ENCODE data around the gene TAX1BP3. TPM values are rescaled to one million over a fixed set of nuclear protein-coding genes. Genes with fewer than 3 reads are reported as not detected.

The TAX1BP3 gene
- total RNA-seq, 2 donors from 2014 or later = 13.0 to 15.1 TPM

DNA sequence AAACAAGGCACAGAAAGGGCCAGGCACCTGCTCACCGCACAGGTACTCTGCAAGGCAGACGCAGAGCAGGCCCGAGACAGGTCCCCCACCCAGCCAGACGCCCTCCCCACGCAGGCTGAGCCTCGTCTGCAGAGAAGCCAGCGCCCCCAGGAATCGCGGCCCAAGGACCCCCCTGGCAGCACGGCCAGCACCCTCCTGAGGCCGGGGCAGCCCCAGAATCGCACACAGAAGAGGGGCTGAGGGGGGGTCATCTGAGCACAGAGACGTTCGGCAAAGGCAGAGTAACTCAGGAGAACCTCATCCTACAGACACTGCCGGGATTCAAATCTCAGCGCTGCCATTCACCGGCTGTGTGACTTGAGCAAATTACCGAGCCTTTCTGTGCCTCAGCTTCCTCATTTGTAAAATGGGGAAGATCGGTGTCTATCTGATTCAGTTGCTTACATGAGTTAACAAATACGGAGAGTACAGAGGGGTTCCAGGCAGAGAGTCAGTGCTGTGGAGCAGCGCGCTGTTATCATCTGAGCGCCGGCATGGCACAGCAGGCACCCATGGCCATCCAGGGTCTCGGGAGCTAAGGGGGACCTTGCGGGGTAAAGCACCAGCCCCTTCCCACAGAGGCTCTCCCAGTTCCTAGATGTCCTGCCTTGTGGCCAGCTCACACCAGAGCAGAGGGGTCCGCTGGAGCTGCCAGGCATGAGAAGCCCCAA, 10.6 kb upstream of the TAX1BP3 start:
- Mint-ChIP-seq H3K9me3 (no peaks in the 10 kb centered on the region), H3K4me1 (no peaks in the 10 kb centered on the region), H3K27me3 (no peaks in the 10 kb centered on the region), H3K4me3 (no peak overlapping the region), H3K36me3 (ENCODE audit: low read depth) (no peaks in the 10 kb centered on the region), H3K27ac (no peak overlapping the region)
- no peak for ATAC-seq (replicated peaks)

GRCh38 chr17:3678095-3678820, 9.9 kb upstream of the TAX1BP3 start:
- no peak for ATAC-seq (replicated peaks)
- Mint-ChIP-seq H3K4me3 (no peak overlapping the region), H3K9me3 (no peaks in the 10 kb centered on the region), H3K27me3 (no peaks in the 10 kb centered on the region), H3K27ac (no peak overlapping the region), H3K36me3 (ENCODE audit: low read depth) (peaks cover under 1% of the 10 kb centered on the region), H3K4me1 (no peaks in the 10 kb centered on the region)

DNA sequence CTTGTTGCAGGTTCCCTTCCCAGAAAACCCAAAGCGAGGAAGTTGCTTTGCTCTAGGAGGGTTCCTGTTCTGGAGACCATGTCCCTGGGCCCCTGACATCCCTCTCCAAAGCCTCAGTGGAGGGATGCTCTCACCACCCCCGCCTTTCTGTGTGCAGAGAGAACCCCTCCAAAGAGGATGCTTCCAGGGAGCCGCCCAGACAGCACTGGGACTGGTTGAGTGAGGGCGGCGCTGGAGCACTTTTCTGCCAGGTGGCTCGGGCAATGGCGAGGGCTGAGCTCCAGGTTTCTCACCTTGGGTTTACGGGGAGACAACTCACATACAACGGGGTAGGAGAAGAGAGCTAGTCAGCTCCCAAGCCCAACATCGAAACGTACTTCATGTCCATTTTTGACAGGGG, 7.5 kb upstream of the TAX1BP3 start:
- no peak overlapping the region for H3K4me3 Mint-ChIP-seq
- H3K9me3 Mint-ChIP-seq = no peaks in the 10 kb centered on the region
- H3K4me1 Mint-ChIP-seq = no peaks in the 10 kb centered on the region
- no peaks in the 10 kb centered on the region for H3K27me3 Mint-ChIP-seq
- H3K27ac Mint-ChIP-seq = no peak overlapping the region
- H3K36me3 Mint-ChIP-seq (ENCODE audit: low read depth) = peaks cover 18% of the 10 kb centered on the region
- no peak for ATAC-seq (replicated peaks)

GRCh38 chr17:3672571-3672970, 4.2 kb upstream of the TAX1BP3 start:
- no peak overlapping the region for H3K27ac Mint-ChIP-seq
- no peaks in the 10 kb centered on the region for H3K9me3 Mint-ChIP-seq
- no peak overlapping the region for H3K4me3 Mint-ChIP-seq
- ATAC-seq (replicated peaks) = no peak
- H3K36me3 Mint-ChIP-seq (ENCODE audit: low read depth) = peaks cover 36% of the 10 kb centered on the region
- H3K4me1 Mint-ChIP-seq = no peaks in the 10 kb centered on the region
- no peaks in the 10 kb centered on the region for H3K27me3 Mint-ChIP-seq

DNA sequence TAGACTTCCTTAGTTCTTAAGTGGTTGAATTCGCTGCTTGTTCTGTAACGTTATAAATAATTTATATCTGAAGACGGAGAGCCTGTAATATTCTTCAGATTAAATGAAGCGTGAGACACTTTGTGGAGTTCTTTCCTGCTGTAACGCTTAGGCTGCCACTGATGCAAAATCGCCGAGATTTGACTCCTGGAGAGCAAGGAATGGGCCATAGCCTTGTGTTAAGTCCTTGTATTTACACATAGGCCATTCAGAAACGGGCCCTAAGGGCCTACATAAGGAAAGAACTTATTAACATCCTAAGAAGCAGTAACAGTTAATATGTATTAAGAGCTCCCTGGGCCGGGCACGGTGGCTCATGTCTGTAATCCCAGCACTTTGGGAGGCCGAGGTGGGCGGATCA, 1.2 kb upstream of the TAX1BP3 start:
- Mint-ChIP-seq H3K4me1 (peaks cover 9% of the 10 kb centered on the region), H3K27ac (peak overlapping the region; percentile 93), H3K36me3 (ENCODE audit: low read depth) (peaks cover 36% of the 10 kb centered on the region), H3K4me3 (peak overlapping the region; percentile 93), H3K9me3 (no peaks in the 10 kb centered on the region), H3K27me3 (no peaks in the 10 kb centered on the region)
- ATAC-seq (replicated peaks) = no peak

DNA sequence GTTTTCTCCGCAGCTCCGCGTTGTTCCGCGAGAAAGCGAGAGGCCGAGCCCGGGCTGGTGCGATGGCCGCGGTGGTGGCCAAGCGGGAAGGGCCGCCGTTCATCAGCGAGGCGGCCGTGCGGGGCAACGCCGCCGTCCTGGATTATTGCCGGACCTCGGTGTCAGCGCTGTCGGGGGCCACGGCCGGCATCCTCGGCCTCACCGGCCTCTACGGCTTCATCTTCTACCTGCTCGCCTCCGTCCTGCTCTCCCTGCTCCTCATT, 638 bp upstream of the TAX1BP3 start:
- no peaks in the 10 kb centered on the region for H3K9me3 Mint-ChIP-seq
- ATAC-seq (replicated peaks) = no peak
- peak overlapping the region; percentile 93 for H3K4me3 Mint-ChIP-seq
- peaks cover 9% of the 10 kb centered on the region for H3K4me1 Mint-ChIP-seq
- H3K27me3 Mint-ChIP-seq = no peaks in the 10 kb centered on the region
- H3K36me3 Mint-ChIP-seq (ENCODE audit: low read depth) = peaks cover 36% of the 10 kb centered on the region
- H3K27ac Mint-ChIP-seq = peak overlapping the region; percentile 93

GRCh38 chr17:3667366-3668278, 756 bp downstream of the TAX1BP3 start:
- Mint-ChIP-seq H3K4me3 (peak overlapping the region; percentile 93), H3K9me3 (no peaks in the 10 kb centered on the region), H3K27ac (peak overlapping the region; percentile 50), H3K36me3 (ENCODE audit: low read depth) (peaks cover 29% of the 10 kb centered on the region), H3K27me3 (no peaks in the 10 kb centered on the region), H3K4me1 (peaks cover 9% of the 10 kb centered on the region)
- peak; percentile 18 for ATAC-seq (replicated peaks)

DNA sequence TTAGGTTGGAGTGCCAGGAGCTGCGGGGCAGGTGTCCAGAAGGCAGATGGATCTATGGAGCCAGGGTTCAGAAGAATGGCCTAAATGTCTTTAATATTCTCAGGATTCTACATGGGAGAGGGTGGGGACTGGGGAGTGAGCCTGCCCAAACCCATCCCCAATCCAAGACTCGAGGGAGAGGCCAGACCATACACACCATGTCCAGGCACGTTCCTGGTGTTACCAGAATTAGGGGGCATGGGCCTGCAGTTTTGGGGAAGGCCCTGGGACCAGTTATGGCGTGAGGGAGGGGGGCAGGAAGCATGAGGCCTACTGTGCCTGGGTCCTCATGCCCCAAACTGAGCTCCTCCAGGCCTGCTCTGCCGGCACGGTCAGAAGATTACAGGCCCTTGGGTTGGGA, 1.9 kb downstream of the TAX1BP3 start:
- Mint-ChIP-seq H3K9me3 (no peaks in the 10 kb centered on the region), H3K27ac (peak overlapping the region; percentile 67), H3K4me3 (peak overlapping the region; percentile 93), H3K27me3 (no peaks in the 10 kb centered on the region), H3K36me3 (ENCODE audit: low read depth) (peaks cover 23% of the 10 kb centered on the region), H3K4me1 (peaks cover 9% of the 10 kb centered on the region)
- no peak for ATAC-seq (replicated peaks)

- Mint-ChIP-seq H3K27me3 (no peaks in the 10 kb centered on the region), H3K4me3 (peak overlapping the region; percentile 48), H3K9me3 (no peaks in the 10 kb centered on the region), H3K4me1 (peaks cover 9% of the 10 kb centered on the region), H3K36me3 (ENCODE audit: low read depth) (peaks cover 17% of the 10 kb centered on the region), H3K27ac (peak overlapping the region; percentile 67)
- no peak for ATAC-seq (replicated peaks)
Observed at GRCh38 chr17:3665834-3666233, 2.5 kb downstream of the TAX1BP3 start.

- H3K4me3 Mint-ChIP-seq = no peak overlapping the region
Observed at GRCh38 chr17:3663102-3664011, 5.0 kb downstream of the TAX1BP3 start.

GRCh38 chr17:3660311-3660891, 8.0 kb downstream of the TAX1BP3 start:
- Mint-ChIP-seq H3K9me3 (no peaks in the 10 kb centered on the region), H3K4me1 (peaks cover 4% of the 10 kb centered on the region), H3K27me3 (no peaks in the 10 kb centered on the region), H3K36me3 (ENCODE audit: low read depth) (no peaks in the 10 kb centered on the region), H3K4me3 (no peak overlapping the region), H3K27ac (no peak overlapping the region)
- ATAC-seq (replicated peaks) = no peak

More at GRCh38 chr17:3663102-3664011, 5.0 kb downstream of the TAX1BP3 start:
- Mint-ChIP-seq H3K36me3 (ENCODE audit: low read depth) (no peaks in the 10 kb centered on the region), H3K9me3 (no peaks in the 10 kb centered on the region), H3K4me1 (peaks cover 9% of the 10 kb centered on the region), H3K27me3 (no peaks in the 10 kb centered on the region), H3K27ac (no peak overlapping the region)
- ATAC-seq (replicated peaks) = no peak

DNA sequence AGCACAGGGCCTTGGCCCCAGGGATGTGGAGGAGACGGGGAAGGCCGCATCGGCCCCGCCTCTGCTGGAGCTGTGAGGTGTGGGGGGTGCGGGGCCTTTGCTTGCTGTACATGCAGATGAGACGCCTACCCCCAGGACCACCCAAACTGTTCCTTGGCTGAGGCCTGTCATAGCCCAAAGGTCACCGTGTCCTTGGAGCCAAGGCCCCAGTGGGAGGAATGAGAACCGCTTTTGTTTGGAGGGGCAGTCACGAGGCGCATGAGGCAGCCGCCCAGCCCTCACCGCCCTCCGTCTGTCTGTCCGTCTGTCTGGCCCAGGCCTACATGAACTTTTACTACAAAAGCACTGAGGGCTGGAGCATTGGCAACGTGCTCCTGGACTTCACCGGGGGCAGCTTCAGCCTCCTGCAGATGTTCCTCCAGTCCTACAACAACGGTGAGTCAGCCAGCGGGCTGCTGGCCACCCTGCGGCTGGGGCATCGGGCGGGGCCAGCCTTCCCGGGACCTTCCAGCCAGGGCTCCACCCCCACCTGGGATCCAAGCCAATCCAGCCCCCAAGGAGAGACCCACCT, 8.8 kb downstream of the TAX1BP3 start:
- Mint-ChIP-seq H3K4me1 (no peaks in the 10 kb centered on the region), H3K27me3 (no peaks in the 10 kb centered on the region), H3K9me3 (no peaks in the 10 kb centered on the region), H3K27ac (no peak overlapping the region), H3K36me3 (ENCODE audit: low read depth) (no peaks in the 10 kb centered on the region), H3K4me3 (no peak overlapping the region)
- no peak for ATAC-seq (replicated peaks)

DNA sequence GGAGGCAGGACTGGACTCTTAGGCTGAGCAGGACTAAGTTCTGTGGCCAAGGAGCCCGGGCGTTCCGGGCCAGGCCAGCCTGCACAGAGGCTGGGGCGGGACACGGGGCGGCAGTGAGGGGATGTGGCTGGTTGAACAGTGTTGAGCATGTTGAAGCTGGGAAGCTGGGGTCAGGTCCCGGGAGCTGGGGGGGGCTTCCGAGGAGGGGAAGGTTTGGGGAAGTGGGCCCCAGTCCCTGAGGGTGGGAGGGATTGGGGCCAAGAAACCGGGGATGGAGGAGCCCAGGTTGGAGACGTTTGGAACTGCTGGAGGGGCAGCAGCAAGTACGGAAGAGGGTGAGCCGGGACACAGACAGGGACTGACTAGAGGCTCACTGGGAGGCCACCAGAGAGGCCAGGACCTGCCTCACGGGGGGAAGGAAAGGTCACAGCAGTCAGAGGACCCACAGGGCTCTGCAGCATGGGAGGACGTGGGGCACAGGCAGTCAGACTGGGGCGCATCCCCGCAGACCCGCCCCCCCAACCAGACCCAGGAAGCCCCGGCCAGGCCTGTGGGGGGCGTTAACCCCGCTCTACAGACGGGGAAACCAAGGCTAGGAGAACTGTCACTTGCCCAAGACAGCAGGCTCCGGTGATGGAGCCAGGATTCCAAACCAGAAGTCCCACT, 9.5 kb downstream of the TAX1BP3 start:
- Mint-ChIP-seq H3K27me3 (no peaks in the 10 kb centered on the region), H3K36me3 (ENCODE audit: low read depth) (no peaks in the 10 kb centered on the region), H3K4me1 (no peaks in the 10 kb centered on the region), H3K4me3 (no peak overlapping the region), H3K9me3 (no peaks in the 10 kb centered on the region), H3K27ac (no peak overlapping the region)
- ATAC-seq (replicated peaks) = no peak
